ENCODE measurements around the gene ANKRD26. TPM values are rescaled to one million over a fixed set of nuclear protein-coding genes. Genes with fewer than 3 reads are reported as not detected.

ANKRD26 gene
- total RNA-seq, 1 donor from 2014 or later = 8.8 TPM

GRCh38 chr10:26959841-26960240 is 140.5 kb downstream of the ANKRD26 start:
- DNase-seq (ENCODE audit: extremely low spot score in 2 of 2) = no peak
- intact Hi-C loops (cut with DNase I) = no loop called here
- no peak overlapping the region for H3K4me3 ChIP-seq
- no peaks in the 10 kb centered on the region for H3K9me3 ChIP-seq
- no peak overlapping the region for H3K27ac ChIP-seq
- H3K27me3 ChIP-seq = no peaks in the 10 kb centered on the region
- TF ChIP-seq CTCF (IDR thresholded peaks at IDR 0.05) = no peak
- TF ChIP-seq POLR2A (IDR thresholded peaks at IDR 0.05) = no peak
- TF ChIP-seq POLR2AphosphoS5 (IDR thresholded peaks at IDR 0.05; ENCODE audit: insufficient read depth in 1 of 2, low read depth in 1 of 2) = no peak
- no peaks in the 10 kb centered on the region for H3K36me3 ChIP-seq
- no peaks in the 10 kb centered on the region for H3K4me1 ChIP-seq

Small RNA genes lying within 50 kb of the gene (small RNA-seq; reads per million reads assigned to genes)
- not detected for gene RNU6-490P

Other genes starting within 250 kb of the ANKRD26 start
- gene ABI1, start 239.5 kb downstream of the ANKRD26 start, total RNA-seq = 26.0 TPM
- gene YME1L1, start 53.9 kb upstream of the ANKRD26 start, total RNA-seq = 44.9 TPM
- 8.3 TPM for gene MASTL, start 54.9 kb upstream of the ANKRD26 start, total RNA-seq
- 12.3 TPM for gene ACBD5, start 140.3 kb upstream of the ANKRD26 start, total RNA-seq